GM18498 (cell line): ENCODE results near the gene COLQ.
A peak's percentile ranks its signal among the peaks of the same experiment; 100 is the strongest.

ENCODE experiments used
- ATAC-seq: cut with Tn5 transposase; IDR thresholded peaks from one replicate; pipeline ENCODE4 v1.9.1; 2021; ENCODE audit warnings: mild to moderate bottlenecking, moderate library complexity; ENCODE audit not compliant: unreplicated experiment

COLQ gene

GRCh38 chr3:15520804-15521572 lies 518 bp downstream of the COLQ start:
- no peak for ATAC-seq

- ATAC-seq, result no peak
Observed at GRCh38 chr3:15520185-15520584, 1.3 kb downstream of the COLQ start.

GRCh38 chr3:15519096-15519495 lies 2.4 kb downstream of the COLQ start:
- ATAC-seq, result no peak

- ATAC-seq, result no peak
Observed at GRCh38 chr3:15514663-15515340, 6.7 kb downstream of the COLQ start.

- no peak for ATAC-seq
Observed at GRCh38 chr3:15513810-15514662, 7.5 kb downstream of the COLQ start.

- no peak for ATAC-seq
Observed at GRCh38 chr3:15513116-15513515, 8.4 kb downstream of the COLQ start.

GRCh38 chr3:15512166-15512565 lies 9.3 kb downstream of the COLQ start:
- no peak for ATAC-seq

GRCh38 chr3:15511156-15511555 lies 10.3 kb downstream of the COLQ start:
- ATAC-seq, result no peak

- no peak for ATAC-seq
Observed at GRCh38 chr3:15510493-15510892, 11.0 kb downstream of the COLQ start.

- ATAC-seq, result no peak
Observed at GRCh38 chr3:15506571-15506970, 14.9 kb downstream of the COLQ start.

- ATAC-seq, result no peak
Observed at GRCh38 chr3:15505479-15506165, 15.9 kb downstream of the COLQ start.

GRCh38 chr3:15502616-15503015 lies 18.9 kb downstream of the COLQ start:
- no peak for ATAC-seq

GRCh38 chr3:15501126-15501525 lies 20.4 kb downstream of the COLQ start:
- ATAC-seq, result no peak

GRCh38 chr3:15500107-15500724 lies 21.3 kb downstream of the COLQ start:
- peak; percentile 62 for ATAC-seq

- ATAC-seq, result no peak
Observed at GRCh38 chr3:15499536-15499935, 22.0 kb downstream of the COLQ start.

- ATAC-seq, result no peak
Observed at GRCh38 chr3:15498431-15499214, 22.9 kb downstream of the COLQ start.

GRCh38 chr3:15497964-15498363 lies 23.5 kb downstream of the COLQ start:
- no peak for ATAC-seq

- ATAC-seq, result no peak
Observed at GRCh38 chr3:15496341-15496664, 25.2 kb downstream of the COLQ start.

GRCh38 chr3:15495461-15496340 lies 25.8 kb downstream of the COLQ start:
- no peak for ATAC-seq
